H9 (cell line): ENCODE data around the gene MRPL45. TPM values are rescaled to one million over a fixed set of nuclear protein-coding genes. Genes with fewer than 3 reads are reported as not detected.

Experiments
- DNase-seq: peaks from one replicate; pipeline ENCODE4 v3.0.0-alpha.2; 2017
- H2AFZ ChIP-seq: one replicate; pipeline ENCODE4 v1.6.1; 2013; ENCODE audit warnings: mild to moderate bottlenecking, low read length, control low read depth, moderate library complexity
- H2AK5ac ChIP-seq: 2 replicates; pipeline ENCODE4 v1.6.1; 2013; ENCODE audit warnings: low read length, control low read depth, mixed read lengths; ENCODE audit not compliant: insufficient read length
- H2BK120ac ChIP-seq: one replicate; pipeline ENCODE4 v1.6.1; 2013; ENCODE audit warnings: low read depth, mild to moderate bottlenecking, low read length, control low read depth, inconsistent platforms; ENCODE audit not compliant: poor library complexity, severe bottlenecking
- H2BK12ac ChIP-seq: 2 replicates; pipeline ENCODE4 v1.6.1; 2013; ENCODE audit warnings: low read length, control low read depth, mixed read lengths, low read depth; ENCODE audit not compliant: insufficient read length
- H2BK15ac ChIP-seq: 2 replicates; pipeline ENCODE4 v1.6.1; 2013; ENCODE audit warnings: low read depth, low read length, control low read depth
- H2BK20ac ChIP-seq: one replicate; pipeline ENCODE4 v1.6.1; 2013; ENCODE audit warnings: low read depth, mild to moderate bottlenecking, low read length, control low read depth, inconsistent platforms; ENCODE audit not compliant: poor library complexity, severe bottlenecking
- H2BK5ac ChIP-seq: 2 replicates; pipeline ENCODE4 v1.6.1; 2013; ENCODE audit warnings: low read length, control low read depth, mixed read lengths; ENCODE audit not compliant: insufficient read length
- H3K14ac ChIP-seq: 2 replicates; pipeline ENCODE4 v1.6.1; 2013; ENCODE audit warnings: low read length, control low read depth; ENCODE audit not compliant: insufficient read depth
- H3K18ac ChIP-seq: 2 replicates; pipeline ENCODE4 v1.6.1; 2013; ENCODE audit warnings: low read depth, mild to moderate bottlenecking, mixed read lengths, low read length, control low read depth; ENCODE audit not compliant: insufficient read length
- H3K23ac ChIP-seq: 2 replicates; pipeline ENCODE4 v1.6.1; 2013; ENCODE audit warnings: low read length, control low read depth, mixed read lengths, low read depth; ENCODE audit not compliant: insufficient read length
- H3K23me2 ChIP-seq: 2 replicates; pipeline ENCODE4 v1.6.1; 2013; ENCODE audit warnings: low read depth, mild to moderate bottlenecking, mixed read lengths, low read length, control low read depth; ENCODE audit not compliant: insufficient read length, poor library complexity, severe bottlenecking
- H3K27ac ChIP-seq: 2 replicates; pipeline ENCODE4 v1.5.1; 2013; ENCODE audit warnings: low read length, control low read depth, mixed read lengths, low read depth; ENCODE audit not compliant: insufficient read length
- H3K27me3 ChIP-seq: 2 replicates; pipeline ENCODE4 v1.6.1; 2013; ENCODE audit warnings: low read length, control low read depth, inconsistent platforms; ENCODE audit not compliant: insufficient read depth
- H3K4ac ChIP-seq: 2 replicates; pipeline ENCODE4 v1.6.1; 2013; ENCODE audit warnings: low read depth, mild to moderate bottlenecking, control low read depth, inconsistent platforms, low read length, moderate library complexity
- H3K4me1 ChIP-seq: 2 replicates; pipeline ENCODE4 v1.6.1; 2013; ENCODE audit warnings: low read length, control low read depth, inconsistent platforms; ENCODE audit not compliant: insufficient read depth
- H3K4me2 ChIP-seq: 2 replicates; pipeline ENCODE4 v1.6.1; 2013; ENCODE audit warnings: low read length, control low read depth, mixed read lengths; ENCODE audit not compliant: insufficient read length, insufficient read depth
- H3K56ac ChIP-seq: 2 replicates; pipeline ENCODE4 v1.6.1; 2013; ENCODE audit warnings: low read depth, mild to moderate bottlenecking, mixed read lengths, low read length, control low read depth; ENCODE audit not compliant: insufficient read length
- H3K79me1 ChIP-seq: 2 replicates; pipeline ENCODE4 v1.6.1; 2013; ENCODE audit warnings: low read depth, mild to moderate bottlenecking, moderate library complexity, low read length, control low read depth, inconsistent platforms; ENCODE audit not compliant: insufficient read depth, poor library complexity, severe bottlenecking
- H3K79me2 ChIP-seq: 2 replicates; pipeline ENCODE4 v1.6.1; 2013; ENCODE audit warnings: low read length, control low read depth, inconsistent platforms; ENCODE audit not compliant: insufficient read depth
- H3K9ac ChIP-seq: 2 replicates; pipeline ENCODE4 v1.6.1; 2013; ENCODE audit warnings: low read length, control low read depth, mixed read lengths; ENCODE audit not compliant: insufficient read length; ENCODE audit errors: extremely low read depth
- H3K9me3 ChIP-seq: one replicate; pipeline ENCODE4 v1.6.1; 2013; ENCODE audit warnings: low read depth, low read length, inconsistent platforms; ENCODE audit not compliant: control insufficient read depth
- H3T11ph ChIP-seq: one replicate; pipeline ENCODE4 v1.6.1; 2013; ENCODE audit warnings: mild to moderate bottlenecking, low read length, control low read depth, inconsistent platforms
- H4K20me1 ChIP-seq: one replicate; pipeline ENCODE4 v1.6.1; 2013; ENCODE audit not compliant: control insufficient read depth, insufficient read length, insufficient read depth
- H4K5ac ChIP-seq: 2 replicates; pipeline ENCODE4 v1.6.1; 2013; ENCODE audit warnings: low read depth, mild to moderate bottlenecking, mixed read lengths, low read length, control low read depth; ENCODE audit not compliant: insufficient read length
- H4K8ac ChIP-seq: replicated peaks from 2 replicates; pipeline ENCODE4 v1.6.1; 2013; ENCODE audit warnings: low read length, control low read depth, mixed read lengths, low read depth; ENCODE audit not compliant: insufficient read length
- H4K91ac ChIP-seq: 2 replicates; pipeline ENCODE4 v1.6.1; 2013; ENCODE audit warnings: low read depth, mild to moderate bottlenecking, moderate library complexity, mixed read lengths, low read length, control low read depth; ENCODE audit not compliant: insufficient read length
- H3K27ac Mint-ChIP-seq, 3 experiments: 2 replicates in 2 of 3; 3 replicates in 1 of 3; pipeline ENCODE4 v1.8.0; 2020 to 2021; ENCODE audit warnings: mixed read lengths in 3 of 3, mild to moderate bottlenecking in 1 of 3, moderate library complexity in 1 of 3
- H3K27me3 Mint-ChIP-seq: 2 replicates; pipeline ENCODE4 v1.8.0; 2021; ENCODE audit warnings: low read depth, mild to moderate bottlenecking, moderate library complexity, mixed read lengths
- H3K36me3 Mint-ChIP-seq, 3 experiments: 2 replicates in 2 of 3; 3 replicates in 1 of 3; pipeline ENCODE4 v1.8.0; 2020 to 2021; ENCODE audit warnings: low read depth in 3 of 3, mixed read lengths in 3 of 3; ENCODE audit not compliant: insufficient read depth in 1 of 3
- H3K4me1 Mint-ChIP-seq, 2 experiments: 2 replicates each; pipeline ENCODE4 v1.8.0; 2020; ENCODE audit warnings: mixed read lengths in 2 of 2
- H3K4me3 Mint-ChIP-seq, 2 experiments: 2 replicates in 1 of 2; 3 replicates in 1 of 2; pipeline ENCODE4 v1.8.0; 2020 to 2021; ENCODE audit warnings: mild to moderate bottlenecking in 2 of 2, mixed read lengths in 2 of 2, moderate library complexity in 1 of 2
- H3K9me3 Mint-ChIP-seq, 2 experiments: 2 replicates in 1 of 2; 3 replicates in 1 of 2; pipeline ENCODE4 v1.8.0; 2020; ENCODE audit warnings: mild to moderate bottlenecking in 2 of 2, mixed read lengths in 2 of 2, moderate library complexity in 1 of 2
- WGBS: extraction: QIAGEN DNeasy Blood & Tissue Kit; methylation state at CpG from one replicate; pipeline ENCODE4 v1.1.7; 2013; ENCODE audit warnings: missing lambda C conversion rate, low lambda C conversion rate, mixed read lengths; ENCODE audit not compliant: insufficient read length; ENCODE audit errors: extremely low coverage; 5-methylcytosine and 5-hydroxymethylcytosine counted together
- total RNA-seq: library from RNA; stranded (reverse); gene quantifications from 2 replicates; pipeline ENCODE4 v1.2.1, GENCODE V29; 2021
- TF ChIP-seq, protein P1 (sequence below): fragments of 200-600 bp; sonication (generic); conservative IDR thresholded peaks from 3 replicates; pipeline ENCODE4 v1.8.0; 2021; ENCODE audit warnings: antibody characterized with exemption, mild to moderate bottlenecking

The MRPL45 gene
- total RNA-seq, 1 experiment from 2014 or later: 59.9 TPM

DNA sequence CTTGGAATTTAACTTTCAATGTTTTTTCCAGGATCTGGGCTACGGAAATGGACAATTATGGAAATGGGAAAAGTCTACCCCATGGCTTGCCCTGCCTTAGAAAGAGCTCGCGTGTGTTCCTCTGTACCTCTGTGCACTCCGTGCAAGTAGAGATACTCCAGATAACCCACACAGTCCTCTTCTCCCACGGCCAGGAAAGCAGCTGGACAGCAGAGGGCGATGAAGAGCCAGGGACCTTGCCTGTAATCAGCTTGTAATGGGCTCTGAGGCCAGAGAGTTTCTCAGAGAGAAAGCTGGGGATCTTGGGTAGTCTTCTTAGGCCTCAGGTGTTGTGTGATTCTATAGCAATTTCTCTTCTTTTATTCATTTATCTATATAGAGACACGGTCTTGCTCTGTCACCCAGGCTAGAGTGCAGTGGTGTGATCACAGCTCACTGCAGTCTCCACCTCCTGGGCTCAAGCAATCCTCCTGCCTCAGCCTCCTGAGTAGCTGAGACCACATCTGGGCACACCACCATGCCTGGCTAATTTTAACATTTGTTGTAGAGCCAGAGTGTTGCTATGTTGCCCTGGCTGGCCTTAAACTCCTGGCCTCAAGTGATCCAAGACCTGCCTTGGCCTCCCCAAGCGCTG is 52.2 kb downstream of the MRPL45 start:
- Histone ChIP-seq H3K27ac (no peak overlapping the region), H3K23ac (no peak overlapping the region), H3K4me2 (no peak overlapping the region), H3T11ph (no peak overlapping the region), H4K20me1 (peaks cover 3% of the 10 kb centered on the region), H3K4me1 (peaks cover 5% of the 10 kb centered on the region; the same call in 1 of the 2 replicates), H3K14ac (no peak overlapping the region), H2BK20ac (no peak overlapping the region), H3K4ac (no peak overlapping the region), H2BK5ac (no peak overlapping the region), H2BK12ac (no peak overlapping the region), H3K79me2 (peaks cover 5% of the 10 kb centered on the region; the same call in 1 of the 2 replicates), H2BK15ac (no peak overlapping the region), H2BK120ac (no peak overlapping the region), H3K23me2 (peaks cover 8% of the 10 kb centered on the region), H3K27me3 (no peaks in the 10 kb centered on the region), H4K8ac (no peak overlapping the region), H3K79me1 (no peaks in the 10 kb centered on the region), H3K18ac (no peak overlapping the region), H3K9ac (no peak overlapping the region), H4K5ac (no peak overlapping the region), H3K9me3 (no peaks in the 10 kb centered on the region), H2AK5ac (no peak overlapping the region), H4K91ac (no peak overlapping the region), H3K56ac (no peak overlapping the region), H2AFZ (no peak overlapping the region)
- Mint-ChIP-seq H3K27me3 (no peaks in the 10 kb centered on the region; the same call in 1 of the 2 replicates), H3K4me3 (peak overlapping the region in 1 of 2 experiments; percentile 16; a peak in 1 of 5 replicates), H3K9me3 (no peaks in the 10 kb centered on the region), H3K4me1 (peaks cover 26 to 35% of the 10 kb centered on the region in 2 experiments), H3K36me3 (no peaks in the 10 kb centered on the region; a peak in 1 of 7 replicates), H3K27ac (peak overlapping the region in 2 of 3 experiments; percentile 14 to 58; a peak in 2 of 7 replicates)
- TF ChIP-seq, protein P1, sequence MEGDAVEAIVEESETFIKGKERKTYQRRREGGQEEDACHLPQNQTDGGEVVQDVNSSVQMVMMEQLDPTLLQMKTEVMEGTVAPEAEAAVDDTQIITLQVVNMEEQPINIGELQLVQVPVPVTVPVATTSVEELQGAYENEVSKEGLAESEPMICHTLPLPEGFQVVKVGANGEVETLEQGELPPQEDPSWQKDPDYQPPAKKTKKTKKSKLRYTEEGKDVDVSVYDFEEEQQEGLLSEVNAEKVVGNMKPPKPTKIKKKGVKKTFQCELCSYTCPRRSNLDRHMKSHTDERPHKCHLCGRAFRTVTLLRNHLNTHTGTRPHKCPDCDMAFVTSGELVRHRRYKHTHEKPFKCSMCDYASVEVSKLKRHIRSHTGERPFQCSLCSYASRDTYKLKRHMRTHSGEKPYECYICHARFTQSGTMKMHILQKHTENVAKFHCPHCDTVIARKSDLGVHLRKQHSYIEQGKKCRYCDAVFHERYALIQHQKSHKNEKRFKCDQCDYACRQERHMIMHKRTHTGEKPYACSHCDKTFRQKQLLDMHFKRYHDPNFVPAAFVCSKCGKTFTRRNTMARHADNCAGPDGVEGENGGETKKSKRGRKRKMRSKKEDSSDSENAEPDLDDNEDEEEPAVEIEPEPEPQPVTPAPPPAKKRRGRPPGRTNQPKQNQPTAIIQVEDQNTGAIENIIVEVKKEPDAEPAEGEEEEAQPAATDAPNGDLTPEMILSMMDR: peak; percentile 94
- no CpG with 5 or more reads among the region's 8 CpGs for WGBS
- DNase-seq: peak; percentile 93
